Measurements from ENCODE around the gene FGF8.
A peak's percentile ranks its signal among the peaks of the same experiment; 100 is the strongest.
"Not testable (repeated sequence)": the region's sequence is repeated elsewhere in the genome, so short reads cannot be mapped to it uniquely, and the experiment has no call there.

FGF8 gene, protein sequence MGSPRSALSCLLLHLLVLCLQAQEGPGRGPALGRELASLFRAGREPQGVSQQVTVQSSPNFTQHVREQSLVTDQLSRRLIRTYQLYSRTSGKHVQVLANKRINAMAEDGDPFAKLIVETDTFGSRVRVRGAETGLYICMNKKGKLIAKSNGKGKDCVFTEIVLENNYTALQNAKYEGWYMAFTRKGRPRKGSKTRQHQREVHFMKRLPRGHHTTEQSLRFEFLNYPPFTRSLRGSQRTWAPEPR

DNA sequence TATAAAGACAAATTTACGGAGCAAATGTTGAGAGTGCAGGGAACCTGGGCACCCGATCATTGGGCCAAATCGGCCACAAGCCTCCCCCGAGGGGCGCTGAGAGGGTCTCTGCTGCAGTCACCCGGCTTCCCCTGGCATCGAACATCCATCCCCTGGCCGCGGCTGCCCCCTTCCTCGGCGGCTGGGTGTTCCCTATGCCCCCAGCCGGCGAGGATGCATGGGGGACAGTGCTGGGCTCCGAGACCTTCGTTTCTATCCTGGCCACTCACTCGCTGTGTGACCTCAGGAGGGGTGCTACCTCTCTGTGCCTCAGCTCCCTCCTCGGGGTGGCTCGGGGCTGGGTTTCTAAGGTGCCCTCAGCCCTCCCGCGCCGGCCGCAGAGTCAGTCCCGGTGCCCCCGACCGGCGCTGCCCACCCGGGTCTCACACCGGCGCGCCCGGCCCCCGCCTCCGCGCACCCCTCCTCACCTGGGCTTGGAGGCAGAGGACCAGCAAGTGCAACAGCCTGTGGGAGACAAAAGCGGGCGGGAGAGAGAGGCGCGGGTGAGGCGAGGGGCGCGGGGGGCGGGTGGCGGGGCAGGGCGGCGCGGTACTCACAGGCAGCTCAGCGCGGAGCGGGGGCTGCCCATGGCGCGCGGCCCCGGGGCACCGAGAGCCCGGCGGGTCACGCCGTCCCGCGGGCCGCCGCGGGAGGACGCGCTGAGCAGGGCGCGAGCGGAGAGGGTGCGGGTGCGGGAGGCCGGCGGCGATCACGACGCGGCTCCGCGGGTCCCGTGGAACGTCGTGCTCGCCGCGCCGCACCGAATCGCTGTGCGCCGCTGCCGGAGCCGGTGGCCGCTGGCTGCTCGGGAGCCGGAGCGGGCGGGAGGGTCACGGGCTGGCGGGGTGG is at the start of gene FGF8:
FGF8 (minus strand) TSS at position 842 of the 888 bp plus-strand sequence; CDS start at position 628, 214 bp downstream.
- no peak for DNase-seq (ENCODE audit: low read depth)

DNA sequence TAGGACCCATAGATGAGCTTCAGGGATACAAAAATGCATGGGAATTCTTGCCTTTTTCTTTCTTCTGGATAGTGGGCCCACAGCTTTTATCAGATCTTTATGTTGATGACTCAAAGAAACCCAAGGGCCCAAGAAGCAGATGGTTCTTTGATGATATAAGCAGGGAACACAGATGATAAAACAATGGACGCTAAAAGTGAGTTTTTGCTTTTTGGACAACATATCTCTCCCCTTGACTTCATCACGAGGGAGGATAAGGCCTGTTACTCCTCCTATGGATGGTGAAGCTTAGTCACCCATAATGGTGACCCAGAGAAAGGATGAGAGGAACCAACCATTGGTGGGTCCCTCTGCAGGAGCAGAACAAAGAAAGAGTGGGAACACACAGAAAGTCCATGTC is 48.8 kb upstream of the FGF8 start:
- no peak for DNase-seq (ENCODE audit: low read depth)

DNA sequence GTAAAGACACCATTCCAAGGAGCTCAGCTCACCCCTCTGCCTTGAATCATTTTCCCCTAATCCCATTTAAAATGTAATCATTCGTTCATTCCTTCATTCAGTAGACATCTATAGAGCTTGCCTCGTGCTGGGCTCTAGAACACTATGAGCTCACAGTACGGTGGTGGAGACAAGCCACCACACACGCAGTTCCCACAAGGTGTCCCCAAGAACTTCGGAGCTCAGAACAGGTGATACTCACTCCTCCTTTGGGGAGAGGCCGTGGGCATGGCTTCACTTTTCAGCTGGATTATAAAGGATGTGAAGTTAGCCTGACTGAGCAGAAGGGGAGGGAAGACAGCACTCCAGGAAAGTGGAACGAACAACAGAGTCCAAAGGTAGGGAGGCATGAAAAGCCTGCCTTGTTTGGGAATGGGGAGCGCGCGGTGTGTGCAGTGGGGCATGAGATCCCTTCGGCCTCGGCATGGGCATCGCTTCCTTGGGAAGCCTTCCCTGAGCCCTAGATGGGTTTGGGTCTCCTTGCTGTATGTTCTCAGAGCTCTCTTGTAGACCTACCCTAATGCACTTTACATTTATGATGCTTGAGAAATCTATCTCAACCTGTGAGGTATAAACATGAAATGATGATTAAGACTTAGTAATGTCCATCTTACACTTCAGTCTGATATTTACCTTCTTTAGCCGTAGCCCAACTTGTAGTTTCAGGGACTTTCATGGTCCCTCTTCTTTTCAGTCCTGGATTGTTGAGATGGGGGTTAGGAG is 43.1 kb upstream of the FGF8 start:
- no peak for DNase-seq (ENCODE audit: low read depth)

DNA sequence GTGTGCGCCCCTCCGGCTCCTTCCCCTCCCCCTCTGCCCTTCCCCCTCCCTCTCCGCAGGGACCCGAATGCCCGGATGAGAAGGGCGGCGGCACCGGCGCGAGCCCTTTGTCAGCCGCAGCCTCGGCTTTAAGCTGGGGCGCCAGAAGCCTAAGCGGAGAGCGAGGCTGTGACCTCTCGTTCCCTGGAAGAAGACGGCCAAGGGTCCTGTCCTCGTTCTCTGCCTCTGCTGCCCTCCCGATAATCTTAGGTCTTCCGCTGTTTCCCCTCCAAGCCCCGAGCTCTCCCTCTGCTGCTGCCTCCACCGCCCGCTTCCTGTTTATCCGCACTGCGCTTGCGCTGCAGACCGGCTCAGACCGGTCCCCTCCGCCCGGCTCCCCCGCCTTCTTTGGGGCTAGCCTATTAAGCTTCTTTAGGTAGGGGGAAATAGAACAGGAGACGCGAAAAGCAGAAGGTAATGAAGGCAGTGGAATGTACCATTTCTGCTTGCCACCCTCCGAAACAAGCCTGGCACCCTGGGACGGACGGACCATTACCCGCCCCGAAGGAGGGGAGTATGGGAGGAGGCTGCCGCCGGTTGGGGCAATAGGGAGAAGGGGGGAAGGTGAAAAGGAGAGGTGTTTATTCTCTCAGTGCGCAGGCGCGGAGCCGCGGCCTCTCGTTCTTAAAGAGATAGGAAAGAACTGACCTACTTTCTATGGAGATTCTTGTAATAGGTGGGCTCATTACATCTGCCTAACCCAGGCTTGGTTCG is 42.4 kb upstream of the FGF8 start, which contains the start of gene OGA:
OGA (minus strand) TSS at position 326 of the 753 bp plus-strand sequence. CDS start 422 bp downstream, outside the sequence.
- DNase-seq (ENCODE audit: low read depth): peak; percentile 94

DNA sequence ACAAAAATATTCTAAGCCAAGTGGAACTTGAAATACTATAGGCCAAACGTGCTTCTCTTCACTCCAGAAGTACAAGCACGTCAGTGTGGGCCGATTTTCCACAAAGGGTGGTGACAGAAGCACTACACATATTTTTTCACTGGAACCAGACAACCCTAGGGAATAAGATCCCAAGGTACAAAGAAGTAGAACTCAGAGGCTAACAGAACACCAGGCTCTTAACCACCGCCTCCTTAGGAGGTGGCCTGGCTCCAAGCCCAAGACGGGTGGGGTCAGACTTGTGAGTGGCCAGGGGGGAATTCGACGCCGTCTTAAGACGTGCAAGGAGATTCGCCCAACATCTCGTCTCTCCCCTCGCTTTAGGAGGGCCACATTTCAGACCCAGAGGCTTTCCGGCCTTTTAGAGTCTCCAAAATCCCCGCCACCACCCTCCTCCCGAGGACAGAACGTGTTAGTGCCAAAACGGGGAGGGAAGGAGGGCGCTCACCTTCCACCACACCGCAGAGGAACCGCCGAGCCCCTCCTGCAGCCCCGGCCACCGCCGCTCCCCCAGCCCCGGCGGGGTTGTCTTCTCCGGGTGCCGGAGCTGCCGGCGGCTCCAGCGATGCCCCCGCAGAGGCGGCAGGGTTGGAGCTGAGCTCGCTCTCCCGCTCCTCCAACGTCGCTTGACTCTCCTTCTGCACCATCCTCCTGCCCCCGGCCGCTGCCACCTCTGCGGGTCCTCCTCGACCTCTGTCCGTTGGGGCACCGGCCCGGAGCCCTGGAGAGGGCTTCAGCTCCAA is 41.6 kb upstream of the FGF8 start:
- no peak for DNase-seq (ENCODE audit: low read depth)

DNA sequence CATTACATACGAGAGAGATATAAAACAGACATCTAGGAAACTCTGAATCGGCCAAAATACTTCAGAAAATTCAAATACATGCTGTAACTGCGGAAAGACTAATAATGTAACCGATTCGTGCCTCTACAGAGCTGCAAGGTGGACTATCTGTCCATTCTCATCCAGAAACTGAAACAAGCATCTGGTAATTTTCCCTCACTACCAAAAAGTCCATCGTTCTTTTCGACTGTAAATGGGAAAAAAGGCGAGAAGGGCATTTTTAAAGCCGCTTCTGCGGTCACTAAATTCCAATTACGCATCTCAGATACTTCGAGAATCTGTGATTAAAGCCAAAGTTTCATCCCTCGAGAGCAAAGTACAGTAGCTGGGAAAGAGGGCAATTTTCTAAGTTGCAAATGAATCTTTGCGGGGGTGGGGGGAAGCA is 41.0 kb upstream of the FGF8 start:
- no peak for DNase-seq (ENCODE audit: low read depth)

DNA sequence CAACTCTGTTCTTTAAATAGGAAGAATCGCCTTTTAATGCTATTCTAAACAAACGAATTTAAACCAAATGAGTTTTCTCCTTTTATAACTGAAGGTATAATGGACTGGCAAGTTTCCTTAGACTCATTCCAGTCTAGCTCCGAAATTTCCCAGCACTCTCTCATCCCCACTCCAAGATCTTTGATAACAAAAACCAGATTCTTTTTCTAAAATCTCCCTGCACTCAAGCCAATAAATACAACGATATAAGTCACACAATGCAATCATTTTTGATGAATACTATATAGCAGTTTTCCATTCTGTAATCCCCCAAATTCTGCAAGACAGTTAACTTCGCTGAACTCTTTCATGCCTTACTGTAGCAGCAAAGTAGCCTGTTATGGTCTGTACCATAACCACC is 40.5 kb upstream of the FGF8 start:
- DNase-seq (ENCODE audit: low read depth): no peak

DNA sequence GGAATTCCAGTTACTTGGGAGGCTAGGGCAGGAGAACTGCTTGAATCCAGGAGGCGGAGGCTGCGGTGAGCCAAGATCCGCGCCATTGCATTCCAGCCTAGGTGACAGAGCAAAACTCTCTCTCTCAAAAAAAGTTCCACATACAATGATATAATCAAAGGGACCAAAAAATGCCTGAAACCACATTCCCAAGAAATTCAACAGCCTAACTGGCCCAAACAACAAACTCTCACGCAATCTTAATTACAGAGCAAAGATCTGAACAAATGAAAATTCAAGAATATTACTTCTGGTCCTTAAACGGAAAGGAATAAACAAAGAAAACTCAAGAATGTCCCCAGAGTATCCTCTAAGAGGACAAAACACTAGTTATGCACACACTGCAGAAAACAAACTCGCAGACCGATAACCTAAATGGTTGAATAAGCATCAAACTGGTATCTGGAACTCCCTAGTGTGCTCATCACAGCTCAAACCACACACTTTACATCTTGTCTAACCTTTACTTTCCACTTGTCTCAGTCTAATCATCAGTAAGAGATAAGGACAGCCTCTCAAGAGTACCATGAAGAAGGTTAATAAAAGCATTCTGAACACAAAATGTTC is 38.7 kb upstream of the FGF8 start:
- DNase-seq (ENCODE audit: low read depth): no peak

DNA sequence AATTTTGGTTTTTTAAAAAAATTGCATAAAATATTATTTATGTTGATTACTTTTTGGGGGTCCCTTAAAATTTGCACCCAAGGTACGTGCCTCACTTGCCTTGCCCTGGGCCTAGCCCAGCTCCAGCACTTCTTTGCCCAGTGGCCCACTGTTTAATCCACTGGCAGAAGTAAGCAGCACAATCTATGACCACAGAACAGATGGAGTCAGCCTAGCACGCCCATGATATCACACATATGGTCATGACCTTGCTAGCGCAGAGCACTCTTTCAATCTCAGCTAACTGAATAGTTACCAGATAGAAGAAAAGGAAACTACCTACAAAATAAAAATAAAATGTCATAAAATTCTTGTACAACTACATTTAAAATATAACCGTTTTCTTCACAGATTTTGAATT is 36.7 kb upstream of the FGF8 start:
- DNase-seq (ENCODE audit: low read depth): no peak

DNA sequence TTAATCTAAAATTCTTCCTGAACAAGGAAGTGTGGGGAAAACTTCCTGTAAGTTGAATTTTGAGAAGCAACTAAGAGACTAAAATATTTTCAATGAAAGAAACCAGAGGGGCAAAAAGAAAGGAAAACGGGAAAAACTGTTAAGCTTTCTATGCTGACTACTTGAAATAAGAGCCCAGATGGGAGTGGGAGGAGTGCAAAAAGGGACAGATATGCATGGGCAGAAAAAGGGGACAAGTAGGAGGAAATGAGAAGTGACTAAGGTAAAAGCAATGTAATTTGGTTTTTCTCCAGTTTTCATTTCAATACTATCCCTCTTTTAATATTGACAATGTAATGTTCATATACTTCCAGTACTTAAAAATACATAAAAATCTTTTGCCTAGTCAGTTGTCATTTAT is 31.2 kb upstream of the FGF8 start:
- DNase-seq (ENCODE audit: low read depth): no peak

DNA sequence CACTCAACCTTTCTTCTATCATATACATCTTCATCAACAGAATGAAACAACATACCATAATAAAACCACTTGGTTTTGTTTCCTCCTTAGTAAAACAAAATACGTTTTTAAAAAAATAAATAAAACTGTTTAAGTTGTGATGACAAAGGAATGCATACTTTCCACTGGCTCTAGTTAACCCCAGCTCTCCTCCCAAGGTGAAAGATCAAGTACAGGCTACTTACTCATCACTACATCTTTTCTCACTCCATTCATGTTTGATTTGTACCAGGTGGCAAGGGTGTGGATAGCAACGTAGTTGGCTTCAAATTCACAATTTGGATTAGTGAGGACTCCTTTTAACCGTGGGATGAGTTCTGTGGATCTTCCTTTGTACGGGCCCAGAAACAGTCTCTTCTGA is 27.6 kb upstream of the FGF8 start:
- no peak for DNase-seq (ENCODE audit: low read depth)

DNA sequence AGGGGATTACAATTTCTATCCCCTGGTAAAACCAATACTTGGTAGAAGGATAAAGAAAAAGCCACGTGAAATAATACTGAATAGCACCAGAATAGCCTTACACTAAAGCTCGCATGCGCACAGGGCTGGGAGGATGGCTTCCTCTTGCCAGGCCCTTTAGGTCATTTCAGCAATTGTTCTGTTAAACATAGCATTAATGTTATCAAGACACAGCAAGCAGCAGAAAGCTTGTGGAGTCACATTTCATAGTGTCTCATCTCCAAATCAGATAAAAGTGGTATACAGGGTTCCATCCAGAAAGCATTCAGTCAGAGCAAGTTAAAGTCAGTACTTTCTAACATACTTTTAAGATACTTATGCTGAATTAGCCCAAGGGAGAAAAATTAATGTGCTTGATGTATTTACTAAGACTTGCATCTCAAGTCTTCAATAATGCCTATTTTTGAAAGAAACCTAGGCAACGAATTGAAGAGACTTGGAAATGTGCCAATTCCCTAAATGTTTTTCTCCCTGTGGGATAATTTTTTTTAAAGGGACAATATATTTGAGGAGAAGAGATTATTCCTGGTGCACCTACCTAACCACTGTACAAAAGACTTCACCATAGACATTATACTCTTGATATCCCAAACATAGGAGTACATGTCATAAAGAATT is 21.6 kb upstream of the FGF8 start:
- DNase-seq (ENCODE audit: low read depth): no peak

DNA sequence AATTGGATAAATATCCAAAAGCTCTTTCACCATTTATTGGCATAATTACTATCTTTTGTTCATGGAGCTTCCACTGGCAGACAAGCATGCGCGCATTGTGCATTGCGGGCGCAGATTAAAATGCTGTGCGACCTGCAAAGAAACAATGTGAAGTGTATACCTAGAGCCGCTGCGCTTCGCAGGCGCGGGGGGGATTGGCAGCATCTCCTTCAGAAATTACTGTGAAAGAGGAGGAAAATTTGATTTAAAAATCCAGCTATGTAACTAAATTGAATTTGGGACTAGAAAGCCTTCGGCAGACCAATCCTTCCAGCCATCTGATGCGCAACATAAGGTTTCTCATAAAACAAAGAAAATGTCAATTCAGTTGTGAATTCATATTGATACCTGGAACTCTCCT is 17.6 kb upstream of the FGF8 start:
- DNase-seq (ENCODE audit: low read depth): no peak

DNA sequence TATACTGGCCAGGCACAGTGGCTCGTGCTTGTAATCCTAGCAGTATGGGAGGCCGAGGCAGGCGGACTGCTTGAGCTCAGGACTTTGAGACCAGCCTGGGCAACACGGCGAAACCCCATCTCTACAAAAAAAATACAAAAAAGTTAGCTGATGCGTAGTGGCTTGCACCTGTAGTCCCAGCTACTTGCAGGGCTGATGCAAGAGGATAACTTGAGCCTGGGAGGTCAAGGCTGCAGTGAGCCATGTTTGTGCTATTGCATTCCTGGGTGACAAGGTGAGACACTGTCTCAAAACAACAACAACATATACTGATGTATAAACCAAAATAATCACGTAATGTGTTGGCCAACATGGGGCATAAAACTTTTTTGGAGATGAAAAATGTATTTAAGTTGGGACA is 13.8 kb upstream of the FGF8 start:
- DNase-seq (ENCODE audit: low read depth): no peak

DNA sequence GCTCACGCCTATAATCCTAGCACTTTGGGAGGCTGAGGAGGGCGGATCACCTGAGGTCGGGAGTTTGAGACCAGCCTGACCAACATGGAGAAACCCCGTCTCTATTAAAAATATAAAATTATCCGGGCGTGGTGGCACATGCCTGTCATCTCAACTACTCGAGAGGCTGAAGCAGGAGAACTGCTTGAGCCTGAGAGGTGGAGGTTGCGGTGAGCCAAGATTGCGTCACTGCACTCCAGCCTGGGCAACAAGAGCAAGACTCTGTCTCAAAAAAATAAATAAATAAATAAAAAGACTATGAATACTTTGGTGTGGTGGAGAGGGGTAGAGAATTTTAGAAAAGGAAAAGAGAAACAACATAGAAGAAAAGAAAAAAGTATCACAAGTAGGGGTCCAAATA is 13.3 kb upstream of the FGF8 start:
- DNase-seq (ENCODE audit: low read depth): not testable (repeated sequence)

DNA sequence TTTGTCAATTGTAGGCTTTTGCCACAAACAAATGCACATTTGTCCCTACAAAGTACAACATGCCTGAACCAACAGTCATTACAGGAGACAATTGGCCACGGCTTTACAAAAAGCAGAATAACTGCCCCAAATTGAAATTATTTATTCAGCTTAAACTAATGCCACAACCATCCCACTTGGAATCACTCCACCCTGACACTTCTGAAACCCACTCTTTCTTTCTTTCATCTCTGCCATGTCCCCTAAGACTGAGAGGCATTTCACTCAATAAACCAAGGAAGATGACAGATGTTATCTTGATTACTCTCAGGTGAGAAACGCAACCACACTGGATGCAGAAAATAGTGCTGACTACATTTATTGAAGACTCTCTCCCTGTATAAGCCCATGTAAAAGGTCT is 9.9 kb upstream of the FGF8 start:
- no peak for DNase-seq (ENCODE audit: low read depth)

DNA sequence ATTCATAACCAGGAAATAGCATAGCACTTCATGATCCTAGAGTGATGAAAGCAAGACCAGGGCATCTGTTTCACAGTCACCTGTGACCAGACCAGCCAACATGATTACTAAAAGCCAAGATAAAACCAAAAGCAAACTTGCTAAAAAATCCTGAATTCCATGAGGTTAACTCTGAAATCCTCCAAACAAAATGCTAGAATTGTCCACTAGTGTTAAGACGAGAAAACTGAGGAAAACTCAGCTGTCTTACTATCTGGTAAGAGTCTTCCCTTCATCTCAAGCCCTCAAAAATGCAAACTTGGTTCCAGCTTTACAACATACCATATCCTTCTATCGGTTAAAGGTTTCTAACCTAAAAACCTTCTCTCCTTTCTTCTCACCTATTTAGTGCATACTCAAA is 8.6 kb upstream of the FGF8 start:
- no peak for DNase-seq (ENCODE audit: low read depth)

DNA sequence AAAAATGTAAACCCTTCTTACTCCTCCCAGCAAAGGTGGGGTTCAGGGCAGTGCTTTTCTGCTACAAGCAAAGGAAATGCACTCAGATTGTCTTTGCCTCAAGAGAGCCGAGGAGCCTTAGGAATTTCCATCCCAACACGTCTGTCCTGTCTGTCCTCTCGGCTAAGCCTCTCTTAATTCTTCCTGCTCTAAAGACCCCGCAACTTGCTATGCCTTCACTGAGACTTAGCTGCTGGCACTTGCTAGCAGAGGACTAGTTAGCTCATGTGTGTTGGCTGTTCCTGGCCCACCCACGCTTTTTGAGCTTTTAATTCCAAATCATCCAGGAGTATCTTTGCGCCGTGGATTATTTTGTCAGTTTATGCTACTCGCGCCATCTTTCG is 7.8 kb upstream of the FGF8 start:
- DNase-seq (ENCODE audit: low read depth): no peak

DNA sequence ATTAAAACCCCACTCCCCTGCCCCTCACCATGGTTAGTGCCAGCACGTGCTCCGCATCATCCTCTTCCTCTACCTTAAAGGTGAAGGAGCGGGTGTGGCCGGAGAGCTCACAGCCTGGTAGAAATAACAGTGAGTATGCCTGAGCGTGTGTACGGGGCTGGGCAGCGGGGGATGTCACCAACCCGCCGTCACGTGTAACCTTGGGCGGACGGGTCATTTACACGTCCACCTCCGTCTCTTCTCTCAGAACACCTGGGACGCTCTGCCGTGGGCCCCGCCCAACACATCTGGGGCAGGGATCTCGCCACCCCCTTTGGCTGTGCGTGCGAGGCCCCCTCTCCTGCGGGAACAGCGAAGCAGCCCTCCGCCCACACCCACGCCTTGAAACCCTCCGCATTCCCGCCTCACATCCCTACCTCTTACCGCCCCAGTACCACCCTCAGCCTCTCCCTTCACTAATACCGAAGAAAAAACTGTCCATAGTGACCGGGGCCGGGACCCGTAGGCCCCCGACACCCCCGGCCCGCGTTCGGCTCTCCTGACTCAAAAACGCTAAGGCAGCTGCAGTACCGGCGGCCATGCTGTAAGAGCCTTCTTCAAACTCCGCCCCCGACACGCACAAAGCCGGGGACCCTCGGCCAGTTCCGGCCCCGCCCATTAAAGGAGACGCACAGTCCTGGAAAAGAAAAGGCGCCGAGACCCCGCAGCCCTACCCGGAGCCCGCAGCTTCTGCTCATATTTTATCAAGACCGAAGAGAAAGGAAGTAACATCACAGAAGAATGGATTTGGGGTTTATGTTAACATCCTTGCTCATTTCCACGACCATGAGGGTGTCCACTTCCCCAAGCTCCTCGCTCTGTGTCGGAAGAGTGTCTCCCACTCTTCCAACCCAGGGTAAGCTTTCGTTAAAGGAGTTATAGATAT is 7.2 kb upstream of the FGF8 start, which contains the start of gene NPM3:
NPM3 (minus strand) TSS at position 636 of the 925 bp plus-strand sequence; CDS start at position 580, 56 bp downstream.
- peak; percentile 69 for DNase-seq (ENCODE audit: low read depth)
